ENCODE results near the gene CKAP4. TPM values are rescaled to one million over a fixed set of nuclear protein-coding genes. Genes with fewer than 3 reads are reported as not detected.

CKAP4 gene
- total and polyA plus RNA-seq, 4 donors = 15.3 to 82.6 (median 65.2) TPM

GRCh38 chr12:106205208-106206069, 42.4 kb downstream of the CKAP4 start:
- Histone ChIP-seq H3K36me3 (ENCODE audit: control insufficient read depth in 4 of 4, insufficient read depth in 4 of 4, low read length in 4 of 4) (no peaks in the 10 kb centered on the region), H3K27me3 (ENCODE audit: control insufficient read depth in 3 of 3, insufficient read depth in 3 of 3, low read length in 2 of 3) (no peaks in the 10 kb centered on the region), H3K4me3 (no peak overlapping the region), H3K9ac (ENCODE audit: insufficient read depth in 1 of 2, low read length in 2 of 2) (no peak overlapping the region), H3K27ac (ENCODE audit: low read depth in 1 of 2, low read length in 1 of 2) (no peak overlapping the region), H3K4me1 (ENCODE audit: control insufficient read depth in 5 of 5, insufficient read depth in 5 of 5, low read length in 5 of 5) (no peaks in the 10 kb centered on the region), H3K9me3 (ENCODE audit: control insufficient read depth in 4 of 4, insufficient read depth in 3 of 4, low read length in 3 of 4) (peaks cover 0 to 4% (median 0%) of the 10 kb centered on the region in 4 donors)
- DNase-seq (no peak), ATAC-seq (ENCODE audit: insufficient read depth, low FRiP score) (no peak)
- TF ChIP-seq CTCF (IDR thresholded peaks at IDR 0.05; ENCODE audit: control extremely low read depth, extremely low read depth) = no peak
- 36 to 39% methylated on average over 6 of the region's 6 CpGs for WGBS, 2 donors

GRCh38 chr12:106204312-106204711, 43.5 kb downstream of the CKAP4 start:
- no peak for ATAC-seq (ENCODE audit: insufficient read depth, low FRiP score)
- Histone ChIP-seq H3K9me3 (ENCODE audit: control insufficient read depth in 4 of 4, insufficient read depth in 3 of 4, low read length in 3 of 4) (peaks cover 0 to 4% (median 0%) of the 10 kb centered on the region in 4 donors), H3K9ac (ENCODE audit: insufficient read depth in 1 of 2, low read length in 2 of 2) (no peak overlapping the region), H3K4me1 (ENCODE audit: control insufficient read depth in 5 of 5, insufficient read depth in 5 of 5, low read length in 5 of 5) (no peaks in the 10 kb centered on the region), H3K27me3 (ENCODE audit: control insufficient read depth in 3 of 3, insufficient read depth in 3 of 3, low read length in 2 of 3) (no peaks in the 10 kb centered on the region), H3K36me3 (ENCODE audit: control insufficient read depth in 4 of 4, insufficient read depth in 4 of 4, low read length in 4 of 4) (no peaks in the 10 kb centered on the region), H3K27ac (ENCODE audit: low read depth in 1 of 2, low read length in 1 of 2) (no peak overlapping the region), H3K4me3 (no peak overlapping the region)
- no peak for TF ChIP-seq CTCF (IDR thresholded peaks at IDR 0.05; ENCODE audit: control extremely low read depth, extremely low read depth)
- WGBS, 2 donors = 69 to 92% methylated on average over 2 of the region's 2 CpGs
- DNase-seq = no peak

- TF ChIP-seq CTCF (IDR thresholded peaks at IDR 0.05; ENCODE audit: control extremely low read depth, extremely low read depth) = no peak
- WGBS, 2 donors = 76 to 84% methylated on average over 8 of the region's 8 CpGs
Observed at GRCh38 chr12:106197906-106198623, 49.8 kb downstream of the CKAP4 start.

More at GRCh38 chr12:106197906-106198623, 49.8 kb downstream of the CKAP4 start:
- Histone ChIP-seq H3K27ac (ENCODE audit: low read depth in 1 of 2, low read length in 1 of 2) (no peak overlapping the region), H3K4me1 (ENCODE audit: control insufficient read depth in 5 of 5, insufficient read depth in 5 of 5, low read length in 5 of 5) (peaks cover 0 to 25% (median 8%) of the 10 kb centered on the region in 5 donors), H3K4me3 (no peak overlapping the region), H3K9ac (ENCODE audit: insufficient read depth in 1 of 2, low read length in 2 of 2) (no peak overlapping the region), H3K9me3 (ENCODE audit: control insufficient read depth in 4 of 4, insufficient read depth in 3 of 4, low read length in 3 of 4) (no peaks in the 10 kb centered on the region), H3K27me3 (ENCODE audit: control insufficient read depth in 3 of 3, insufficient read depth in 3 of 3, low read length in 2 of 3) (no peaks in the 10 kb centered on the region), H3K36me3 (ENCODE audit: control insufficient read depth in 4 of 4, insufficient read depth in 4 of 4, low read length in 4 of 4) (no peaks in the 10 kb centered on the region)
- DNase-seq (peak in 2 of 3 donors; percentile 17 to 38), ATAC-seq (ENCODE audit: insufficient read depth, low FRiP score) (no peak)

Data from lung (tissue), 12 donors.